ENCODE data around the gene RGPD4.
"Not testable (repeated sequence)": the region's sequence is repeated elsewhere in the genome, so short reads cannot be mapped to it uniquely, and the experiment has no call there.

DNA sequence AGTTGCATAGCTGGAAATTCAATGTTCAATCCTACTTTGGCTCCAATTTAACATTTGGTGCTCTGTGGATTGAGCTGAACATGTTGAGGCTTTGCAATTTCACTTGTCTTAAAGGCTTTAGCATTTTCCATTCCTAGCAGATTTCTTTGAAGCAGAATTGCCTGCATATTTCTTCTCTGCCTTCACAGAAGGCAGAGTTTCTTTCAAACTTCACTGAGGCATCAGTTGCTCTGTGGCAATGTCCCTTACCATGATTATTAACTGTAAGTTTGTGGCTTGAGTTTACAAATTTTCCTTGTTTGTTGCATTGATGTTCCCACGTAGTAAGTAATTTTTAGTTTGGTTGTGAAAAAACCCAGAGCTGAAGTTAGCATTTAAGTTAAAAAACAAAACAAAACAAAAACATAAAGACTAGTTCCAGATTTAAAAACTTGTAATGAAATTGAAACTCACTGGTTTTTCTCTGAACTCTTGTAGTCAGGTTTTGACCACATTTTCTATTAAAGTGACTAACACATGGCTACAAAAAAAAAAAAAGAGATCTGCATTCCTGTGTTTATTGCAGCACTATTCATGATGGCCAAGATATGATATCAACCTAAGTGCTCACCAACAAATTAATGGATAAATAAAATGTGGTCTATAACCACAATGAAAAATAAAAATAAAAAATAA lies 90.1 kb downstream of the RGPD4 start:
- not testable (repeated sequence) for TF ChIP-seq POLR2A, CTCF (IDR thresholded peaks at IDR 0.05)
